ENCODE results near the gene CTSL.

DNA sequence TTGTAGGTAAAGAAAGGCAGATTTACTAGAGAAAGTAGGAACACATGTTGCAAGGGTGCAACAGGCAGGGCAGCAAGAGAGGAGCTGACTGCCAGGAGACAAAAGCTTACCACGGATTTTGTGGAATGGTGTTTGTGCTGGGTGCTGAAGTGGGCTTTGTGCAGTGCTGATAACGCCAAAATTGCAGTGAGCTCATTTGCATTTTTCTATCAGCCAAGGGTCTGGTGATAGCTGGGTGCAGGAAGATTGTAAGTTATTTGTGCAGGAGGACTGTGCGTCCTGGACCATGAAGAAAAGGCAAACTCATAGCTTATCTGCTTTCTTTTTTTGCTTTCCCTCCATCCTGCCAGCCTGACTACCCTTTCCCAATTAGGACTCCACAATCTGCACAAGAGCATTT is 13.6 kb downstream of the CTSL start:
- TF ChIP-seq OSR1 (CRISPR knock-in tag; IDR thresholded peaks at IDR 0.05) = no peak
- TF ChIP-seq, protein P1, sequence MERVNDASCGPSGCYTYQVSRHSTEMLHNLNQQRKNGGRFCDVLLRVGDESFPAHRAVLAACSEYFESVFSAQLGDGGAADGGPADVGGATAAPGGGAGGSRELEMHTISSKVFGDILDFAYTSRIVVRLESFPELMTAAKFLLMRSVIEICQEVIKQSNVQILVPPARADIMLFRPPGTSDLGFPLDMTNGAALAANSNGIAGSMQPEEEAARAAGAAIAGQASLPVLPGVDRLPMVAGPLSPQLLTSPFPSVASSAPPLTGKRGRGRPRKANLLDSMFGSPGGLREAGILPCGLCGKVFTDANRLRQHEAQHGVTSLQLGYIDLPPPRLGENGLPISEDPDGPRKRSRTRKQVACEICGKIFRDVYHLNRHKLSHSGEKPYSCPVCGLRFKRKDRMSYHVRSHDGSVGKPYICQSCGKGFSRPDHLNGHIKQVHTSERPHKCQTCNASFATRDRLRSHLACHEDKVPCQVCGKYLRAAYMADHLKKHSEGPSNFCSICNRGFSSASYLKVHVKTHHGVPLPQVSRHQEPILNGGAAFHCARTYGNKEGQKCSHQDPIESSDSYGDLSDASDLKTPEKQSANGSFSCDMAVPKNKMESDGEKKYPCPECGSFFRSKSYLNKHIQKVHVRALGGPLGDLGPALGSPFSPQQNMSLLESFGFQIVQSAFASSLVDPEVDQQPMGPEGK (CRISPR knock-in tag; IDR thresholded peaks at IDR 0.05; ENCODE audit: borderline replicate concordance) = no peak
- no peak for TF ChIP-seq SNAI2 (CRISPR knock-in tag; IDR thresholded peaks at IDR 0.05)
- TF ChIP-seq BACH2 (CRISPR knock-in tag; IDR thresholded peaks at IDR 0.05; ENCODE audit: borderline replicate concordance) = no peak
- TF ChIP-seq GLIS3 (CRISPR knock-in tag; IDR thresholded peaks at IDR 0.05) = no peak
